GM21390 (cell line): ENCODE measurements around the gene CCM2.

Experiments
- ATAC-seq: cut with Tn5 transposase; IDR thresholded peaks from one replicate; pipeline ENCODE4 v1.9.1; 2021; ENCODE audit not compliant: unreplicated experiment

Gene CCM2

GRCh38 chr7:45064047-45064725 is 64.2 kb downstream of the CCM2 start:
- ATAC-seq = no peak

- ATAC-seq = no peak
Observed at GRCh38 chr7:45065031-45065995, 65.3 kb downstream of the CCM2 start.

GRCh38 chr7:45066409-45066808 is 66.4 kb downstream of the CCM2 start:
- ATAC-seq = no peak

GRCh38 chr7:45067582-45067981 is 67.6 kb downstream of the CCM2 start:
- ATAC-seq = no peak

DNA sequence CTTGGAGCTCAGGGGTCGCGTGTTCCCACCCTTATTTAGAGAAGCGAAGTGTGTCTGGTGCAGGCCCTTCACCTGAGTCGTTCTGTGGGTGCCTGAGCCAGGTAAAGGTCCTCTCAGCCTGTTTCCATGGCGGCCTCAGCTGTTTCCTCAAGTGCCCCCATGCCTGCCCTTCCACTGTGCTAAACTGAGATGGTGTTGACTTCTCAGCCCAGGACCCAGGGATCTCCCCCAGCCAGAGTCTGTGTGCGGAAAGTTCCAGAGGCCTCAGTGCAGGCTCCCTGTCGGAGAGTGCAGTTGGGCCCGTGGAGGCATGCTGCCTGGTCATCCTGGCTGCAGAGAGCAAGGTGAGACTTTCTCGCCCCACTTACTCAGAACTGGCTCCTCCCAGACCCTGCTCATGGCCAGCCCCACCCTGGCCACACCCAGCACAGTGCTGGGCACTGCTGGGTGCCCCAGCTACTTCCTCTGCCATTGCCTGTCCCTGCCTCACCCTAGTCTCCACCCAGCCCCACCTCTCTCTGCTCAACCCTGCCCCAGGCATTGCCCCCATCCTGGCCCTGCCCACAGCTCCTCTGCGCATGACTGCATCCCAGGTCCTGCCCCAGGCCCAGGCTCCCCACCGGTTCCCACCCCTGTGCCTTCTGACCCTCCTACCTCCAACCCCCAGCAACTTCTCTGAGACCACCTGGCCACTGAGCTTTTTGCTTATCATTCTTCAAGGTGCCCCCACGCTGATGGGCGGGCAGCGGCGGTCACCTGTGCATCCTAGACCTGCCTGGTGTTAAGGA is 68.4 kb downstream of the CCM2 start:
- no peak for ATAC-seq

- no peak for ATAC-seq
Observed at GRCh38 chr7:45069444-45070253, 69.6 kb downstream of the CCM2 start.

GRCh38 chr7:45070254-45070642 is 70.2 kb downstream of the CCM2 start:
- no peak for ATAC-seq

- no peak for ATAC-seq
Observed at GRCh38 chr7:45071528-45071927, 71.5 kb downstream of the CCM2 start.

DNA sequence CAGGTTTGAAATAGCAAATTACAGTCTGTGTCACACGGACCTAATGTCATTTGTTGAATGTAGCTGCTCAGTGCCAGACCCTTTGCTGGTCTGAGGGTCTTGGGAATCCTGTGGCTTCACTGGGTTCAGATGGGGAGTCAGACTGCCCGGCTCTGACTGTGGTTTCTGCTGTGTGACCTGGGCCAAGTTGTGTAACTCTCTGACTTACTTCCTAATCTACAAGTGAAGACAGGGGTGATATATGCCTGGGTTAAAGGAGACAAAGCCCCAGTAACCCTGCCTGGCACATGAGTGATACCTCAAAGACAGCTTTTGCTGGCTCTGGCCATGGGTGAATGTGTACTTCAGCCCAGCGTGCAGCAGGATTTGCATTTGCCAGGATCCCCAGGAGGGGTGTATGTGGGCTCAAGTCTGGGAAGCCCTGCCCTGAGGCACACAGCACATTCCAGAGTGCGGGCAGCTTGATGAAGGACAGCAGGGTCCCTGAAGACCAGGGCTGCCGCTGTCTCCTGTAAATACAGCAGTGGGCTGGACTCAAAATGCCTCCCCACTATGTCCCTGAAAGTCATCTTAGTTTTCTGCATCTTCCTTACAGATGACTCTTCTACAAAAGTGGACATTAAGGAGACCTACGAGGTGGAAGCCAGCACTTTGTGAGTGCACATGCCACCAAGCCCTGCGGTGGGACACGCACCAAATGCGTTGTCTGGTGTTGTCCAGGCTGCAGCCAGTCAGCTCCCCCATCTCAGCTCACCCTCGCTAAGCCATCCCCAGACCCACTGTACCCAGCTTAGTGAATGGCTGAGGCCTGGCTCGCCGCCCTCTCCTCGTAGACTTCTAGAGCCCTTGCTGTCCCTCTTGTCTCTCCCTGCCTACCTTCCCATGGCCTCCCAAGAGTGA is 72.4 kb downstream of the CCM2 start:
- no peak for ATAC-seq

DNA sequence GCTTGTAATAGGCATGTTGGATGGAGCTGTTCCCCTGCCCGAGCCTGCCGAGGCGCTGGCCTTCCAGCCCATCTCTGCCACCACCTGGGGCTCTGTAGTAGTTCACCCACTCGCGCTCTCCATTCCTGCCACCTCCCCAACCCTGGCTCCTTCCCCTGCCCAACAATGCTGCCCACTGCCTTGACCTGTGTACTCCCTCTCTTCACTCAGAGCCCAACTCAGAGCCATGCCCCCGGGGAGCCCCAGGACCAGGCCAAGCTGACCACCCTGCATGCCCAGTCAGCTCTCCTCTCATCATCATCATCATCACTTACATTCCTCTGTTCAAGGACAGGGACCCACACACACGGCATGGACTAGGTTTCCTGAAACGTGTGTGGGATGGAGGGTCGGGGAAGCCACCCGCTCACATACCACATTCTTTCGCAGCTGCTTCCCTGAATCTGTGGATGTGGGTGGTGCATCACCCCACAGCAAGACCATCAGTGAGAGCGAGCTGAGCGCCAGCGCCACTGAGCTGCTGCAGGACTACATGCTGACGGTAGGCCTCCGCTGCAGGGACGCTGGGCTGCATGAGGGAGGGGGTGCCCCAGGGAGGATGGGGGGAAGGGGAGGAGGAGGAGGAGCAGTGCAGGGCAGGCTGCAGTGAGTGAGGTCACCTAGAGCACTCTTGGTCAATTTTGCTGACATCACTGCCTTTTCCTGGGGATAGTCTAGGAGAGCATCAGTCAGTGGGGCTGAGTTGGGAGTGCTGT is 73.2 kb downstream of the CCM2 start:
- no peak for ATAC-seq

GRCh38 chr7:45073786-45074527 is 74.0 kb downstream of the CCM2 start:
- ATAC-seq = no peak

DNA sequence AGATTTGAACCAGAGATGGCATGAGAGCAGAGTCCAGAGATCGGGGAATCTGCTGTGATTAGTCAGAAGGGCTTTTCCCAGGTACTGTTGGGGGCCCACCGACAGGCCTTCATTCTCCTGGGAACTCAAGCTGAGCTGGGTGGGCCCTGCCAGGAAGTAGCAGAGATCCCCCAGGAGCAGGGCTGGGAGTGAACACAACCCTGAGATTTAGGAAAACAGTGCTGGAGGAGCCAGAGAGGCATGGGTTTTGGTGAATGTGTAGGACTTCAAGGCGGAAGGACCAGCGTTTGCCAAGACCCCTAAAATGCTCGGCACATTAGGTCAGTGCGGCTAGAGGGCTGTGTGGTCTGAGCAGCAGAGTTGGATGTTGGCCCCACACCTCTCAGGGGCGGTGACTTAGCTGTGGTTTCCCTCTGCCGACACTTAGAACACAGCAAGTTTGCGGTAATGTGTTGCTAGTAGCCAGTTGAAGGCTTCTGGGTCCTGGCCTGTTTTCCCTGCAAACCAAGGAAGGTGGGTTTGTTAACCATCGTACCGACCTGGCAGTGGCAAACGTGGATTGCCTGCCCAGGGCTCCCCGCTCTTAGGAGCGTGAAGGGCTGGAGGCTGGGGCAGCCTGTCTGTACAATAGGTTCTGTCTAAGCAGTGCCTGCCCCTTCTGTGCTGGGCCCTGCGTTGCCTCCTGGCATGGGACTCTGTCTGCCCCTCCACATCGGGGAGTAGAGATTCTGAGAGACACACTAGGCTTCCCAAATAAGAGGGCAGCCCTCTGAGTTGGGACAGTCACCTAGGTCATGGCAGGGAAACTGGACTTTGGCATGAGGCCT is 74.7 kb downstream of the CCM2 start:
- ATAC-seq = no peak

- ATAC-seq = no peak
Observed at GRCh38 chr7:45075355-45075644, 75.3 kb downstream of the CCM2 start.

DNA sequence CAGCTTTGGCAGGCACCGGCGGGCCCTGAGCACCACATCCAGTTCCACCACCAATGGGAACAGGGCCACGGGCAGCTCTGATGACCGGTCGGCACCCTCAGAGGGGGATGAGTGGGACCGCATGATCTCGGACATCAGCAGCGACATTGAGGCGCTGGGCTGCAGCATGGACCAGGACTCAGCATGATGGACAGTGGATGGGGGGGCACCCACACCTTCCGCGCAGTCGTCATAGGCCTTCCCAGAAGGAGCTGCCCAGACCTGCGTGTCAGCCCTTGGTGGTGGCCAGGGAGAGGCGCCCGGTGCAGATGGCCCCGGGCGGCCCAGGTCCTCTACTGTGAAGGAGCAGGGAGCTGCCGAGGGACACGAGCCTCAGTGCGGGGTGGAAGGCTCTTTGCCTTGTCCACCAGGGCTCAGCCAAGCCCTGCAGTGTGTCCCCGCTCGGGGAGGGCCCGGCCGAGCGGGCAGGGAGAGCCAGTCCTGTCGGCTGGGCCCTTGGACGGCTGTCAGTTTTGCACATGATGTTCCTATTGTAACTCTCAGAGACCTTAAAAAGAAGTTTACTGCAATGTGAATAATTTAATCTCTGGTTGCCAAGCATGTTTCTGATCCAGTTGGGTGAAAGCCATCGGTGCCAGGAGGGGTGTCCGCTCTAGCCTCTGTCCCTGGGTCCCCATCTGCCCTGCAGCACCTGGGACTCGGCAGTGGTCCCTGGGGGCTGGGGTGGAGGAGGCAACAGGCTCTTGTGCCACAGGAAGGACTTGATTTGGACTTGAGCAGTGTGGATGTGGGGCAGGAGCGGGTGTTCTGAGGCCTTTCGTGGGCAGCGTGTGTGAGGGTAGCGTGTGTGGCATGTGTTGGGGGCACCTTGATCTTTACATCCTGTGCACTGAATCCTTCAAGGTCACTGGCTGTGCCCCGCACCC is 76.1 kb downstream of the CCM2 start:
- no peak for ATAC-seq

GRCh38 chr7:45076946-45077345 is 76.9 kb downstream of the CCM2 start:
- no peak for ATAC-seq

GRCh38 chr7:45077579-45077978 is 77.6 kb downstream of the CCM2 start:
- no peak for ATAC-seq
